CD4-positive, alpha-beta T cell treated with Interferon gamma for 1 hour (primary cell): Measurements from ENCODE around the gene ANKMY2.

Experiments
- DNase-seq: peaks from one replicate; pipeline ENCODE4 v3.0.0-alpha.2; 2020

Gene ANKMY2

DNA sequence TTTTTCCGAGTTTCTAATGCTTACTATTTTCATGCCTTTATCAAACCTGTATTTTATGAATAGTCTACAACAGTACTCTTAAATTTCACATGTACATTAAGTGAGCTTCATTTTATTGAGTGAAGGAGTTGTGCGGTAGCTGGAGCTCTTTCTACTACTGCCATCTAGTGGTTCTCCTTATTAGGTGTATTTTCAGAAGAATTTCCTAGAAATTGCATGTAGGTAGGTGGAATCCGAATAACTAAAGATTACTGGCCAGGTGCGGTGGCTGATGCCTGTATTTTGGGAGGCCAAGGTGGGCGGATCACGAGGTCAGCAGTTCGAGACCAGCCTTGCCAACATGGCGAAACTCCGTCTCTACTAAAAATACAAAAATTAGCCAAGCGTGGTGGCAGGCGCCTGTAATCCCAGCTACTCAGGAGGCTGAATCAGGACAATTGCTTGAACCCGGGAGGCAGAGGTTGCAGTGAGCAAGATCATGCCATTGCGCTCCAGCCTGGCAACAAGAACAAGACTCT is 80.6 kb downstream of the ANKMY2 start:
- no peak for DNase-seq

DNA sequence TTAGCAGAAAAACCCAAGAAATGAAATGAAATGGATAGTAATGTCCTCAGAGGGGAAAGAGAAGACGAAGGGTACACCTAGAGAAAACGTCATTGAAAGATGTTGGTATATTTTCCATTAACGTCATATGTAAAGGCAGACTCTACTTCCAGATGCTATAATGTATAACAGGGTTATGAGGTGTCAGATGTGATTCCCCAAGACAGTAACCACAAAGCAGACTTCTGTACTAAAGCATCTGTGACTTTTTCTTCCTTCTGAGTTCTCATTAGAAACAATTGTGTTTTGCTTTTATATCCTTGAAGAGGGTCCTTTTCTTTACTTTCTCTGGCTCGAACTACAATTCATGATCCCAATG is 81.6 kb downstream of the ANKMY2 start:
- DNase-seq: no peak

DNA sequence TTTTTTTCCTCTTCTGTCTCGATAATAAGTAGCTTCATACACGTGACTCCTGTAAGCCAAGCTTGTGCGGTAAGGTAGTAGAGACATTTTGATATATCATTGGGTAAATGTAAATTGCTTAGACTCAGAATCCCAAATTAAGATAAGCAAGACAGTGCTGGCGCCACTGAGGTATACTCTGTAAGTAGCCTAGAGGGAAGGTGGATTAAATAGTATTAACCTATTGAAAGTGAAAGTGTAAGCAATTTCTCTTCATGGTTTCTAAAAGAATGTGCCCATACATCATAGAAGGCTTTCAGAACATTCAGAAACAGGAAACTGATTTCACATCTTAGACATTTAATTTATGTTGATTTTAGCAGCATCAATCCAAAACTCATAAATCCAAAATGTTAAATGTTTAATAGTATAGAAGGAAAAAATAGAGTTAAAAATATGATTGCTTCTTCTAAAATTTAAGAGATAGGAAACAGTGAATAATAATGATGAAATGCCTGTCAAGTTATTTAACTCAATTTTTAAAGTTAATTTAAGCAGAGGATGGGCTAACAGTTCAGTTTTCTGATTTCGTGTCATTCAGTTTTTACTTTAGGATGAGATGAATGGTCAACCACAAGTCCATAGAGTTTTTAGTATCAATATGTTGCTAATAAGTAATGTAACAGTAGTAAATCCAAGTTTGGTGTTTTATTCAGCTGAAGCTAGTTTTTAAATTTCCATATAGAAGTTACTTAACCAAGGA is 82.1 kb downstream of the ANKMY2 start:
- no peak for DNase-seq

DNA sequence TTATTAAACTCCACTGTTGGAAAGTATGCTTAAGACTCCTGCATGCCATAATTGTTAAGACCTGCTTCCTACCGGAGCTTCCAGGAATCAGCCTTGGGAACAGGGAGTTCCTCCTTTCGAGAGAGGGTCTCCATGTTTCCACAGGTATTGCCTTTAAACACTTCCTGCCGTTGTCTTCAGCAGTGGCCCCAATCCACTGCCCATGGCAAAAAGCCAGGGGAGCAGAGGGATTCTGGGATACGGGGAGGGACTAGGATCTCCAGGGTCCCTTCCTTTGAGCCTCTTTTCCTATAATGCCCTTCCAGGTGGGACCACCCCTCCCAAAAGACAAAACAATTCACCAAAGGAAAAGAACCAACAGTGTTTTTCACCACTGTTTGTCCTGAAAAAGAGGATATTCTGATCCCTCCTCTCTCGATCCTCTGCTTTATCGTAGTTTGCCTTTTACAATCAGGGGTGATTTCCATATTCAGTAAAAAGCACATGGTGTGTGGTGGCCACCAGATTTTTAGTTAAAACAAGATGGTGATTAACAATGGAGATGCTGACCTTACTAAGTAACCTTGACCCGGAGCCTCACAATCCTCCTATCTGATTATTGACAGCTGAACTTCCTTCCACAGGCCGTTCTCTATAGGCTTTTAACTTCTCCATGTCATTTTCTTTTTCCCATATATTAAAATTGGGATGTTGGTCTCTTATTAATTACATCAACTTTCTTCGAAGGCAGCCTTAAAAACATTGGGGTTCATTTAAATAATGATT is 82.9 kb downstream of the ANKMY2 start:
- DNase-seq: no peak

DNA sequence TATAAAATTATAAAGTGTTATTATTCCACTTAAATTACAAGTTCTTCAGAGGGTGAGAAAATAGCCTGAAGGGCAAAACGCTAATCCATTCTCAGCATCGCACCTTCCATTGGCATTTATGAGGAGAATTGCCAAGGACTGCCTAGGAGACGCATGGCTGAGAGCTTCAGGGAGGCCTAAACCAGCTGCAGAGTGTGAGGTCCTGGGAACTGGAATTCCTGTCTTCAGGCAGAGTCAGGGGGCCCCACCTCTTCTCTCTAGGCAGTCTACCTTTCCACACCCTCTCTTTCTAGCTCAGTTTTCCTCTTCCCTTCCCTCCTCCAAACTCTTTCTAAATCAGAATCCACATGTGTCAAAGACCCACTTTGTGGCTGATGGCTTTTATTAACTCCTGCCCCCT is 83.6 kb downstream of the ANKMY2 start:
- DNase-seq: no peak

DNA sequence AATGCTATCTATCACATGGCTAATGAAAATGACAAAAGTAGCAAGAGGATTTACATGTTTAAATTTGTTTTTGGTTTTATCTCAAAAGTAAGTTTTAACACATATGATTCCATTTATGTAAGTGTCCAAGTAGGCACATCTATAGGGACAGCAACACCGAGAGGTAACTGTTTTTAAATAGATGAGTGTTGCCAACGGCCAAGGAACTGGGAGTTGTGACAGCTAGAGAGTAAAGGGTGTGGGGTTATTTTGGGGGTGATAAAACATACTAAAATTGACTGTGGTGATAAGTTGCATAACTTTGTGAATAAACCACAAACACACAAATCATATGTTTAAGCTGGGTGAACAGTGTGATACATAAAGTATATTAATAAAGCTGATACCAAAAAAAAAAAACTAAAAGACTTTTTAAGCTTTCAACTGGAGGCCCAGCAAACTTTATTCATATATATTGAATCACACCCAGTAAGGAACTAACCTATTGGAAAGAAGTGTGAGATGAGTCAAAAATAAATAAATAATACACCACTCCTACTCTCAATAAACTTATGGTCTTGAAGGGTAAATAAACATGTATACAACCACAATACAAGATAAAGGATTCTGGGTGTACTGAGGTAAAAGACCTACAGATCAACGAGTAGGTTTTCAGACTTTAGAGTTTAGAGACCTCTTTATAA is 85.9 kb downstream of the ANKMY2 start:
- no peak for DNase-seq

DNA sequence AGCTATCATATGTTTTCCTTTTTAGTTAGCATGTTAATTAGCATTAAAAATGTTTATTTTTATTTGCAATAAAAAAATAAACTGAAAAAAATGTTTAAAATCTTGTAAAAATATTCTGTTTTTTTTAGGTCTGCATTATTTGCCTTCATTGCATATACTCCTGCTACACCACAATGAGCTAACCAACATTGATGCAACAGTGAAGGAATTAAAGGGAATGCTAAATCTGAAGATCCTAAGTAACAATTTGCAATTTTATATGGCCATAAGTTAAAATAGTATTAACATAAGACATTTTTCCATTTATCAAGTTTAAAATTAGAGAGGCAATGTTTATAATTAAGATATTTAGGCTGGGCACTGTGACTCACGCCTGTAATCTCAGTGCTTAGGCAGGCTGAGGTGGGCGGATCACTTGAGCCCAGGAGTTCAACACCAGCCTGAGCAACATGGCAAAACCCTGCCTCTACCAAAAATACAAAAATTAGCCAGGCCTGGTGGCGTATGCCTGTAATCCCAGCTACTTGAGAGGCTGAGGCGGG is 86.7 kb downstream of the ANKMY2 start:
- no peak for DNase-seq

DNA sequence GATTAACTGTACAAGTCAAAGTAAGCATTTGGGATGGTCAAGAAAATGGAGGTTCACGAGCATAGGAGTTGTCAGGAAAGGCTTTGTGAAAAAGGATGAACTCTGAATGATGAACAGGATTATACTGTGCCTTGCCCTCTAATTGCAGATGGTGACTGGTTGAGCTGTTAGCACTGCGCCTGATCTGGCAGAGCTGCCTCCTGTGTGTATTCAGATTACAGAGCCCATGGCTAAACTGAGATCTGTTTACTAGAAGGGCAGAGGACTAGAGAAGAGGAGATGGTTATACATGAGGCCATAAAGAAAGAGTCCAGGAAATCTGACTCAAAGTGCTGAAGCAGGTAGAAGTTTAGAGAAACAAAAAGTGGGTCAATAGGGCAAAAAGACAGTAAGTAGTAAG is 89.2 kb downstream of the ANKMY2 start:
- DNase-seq: no peak

DNA sequence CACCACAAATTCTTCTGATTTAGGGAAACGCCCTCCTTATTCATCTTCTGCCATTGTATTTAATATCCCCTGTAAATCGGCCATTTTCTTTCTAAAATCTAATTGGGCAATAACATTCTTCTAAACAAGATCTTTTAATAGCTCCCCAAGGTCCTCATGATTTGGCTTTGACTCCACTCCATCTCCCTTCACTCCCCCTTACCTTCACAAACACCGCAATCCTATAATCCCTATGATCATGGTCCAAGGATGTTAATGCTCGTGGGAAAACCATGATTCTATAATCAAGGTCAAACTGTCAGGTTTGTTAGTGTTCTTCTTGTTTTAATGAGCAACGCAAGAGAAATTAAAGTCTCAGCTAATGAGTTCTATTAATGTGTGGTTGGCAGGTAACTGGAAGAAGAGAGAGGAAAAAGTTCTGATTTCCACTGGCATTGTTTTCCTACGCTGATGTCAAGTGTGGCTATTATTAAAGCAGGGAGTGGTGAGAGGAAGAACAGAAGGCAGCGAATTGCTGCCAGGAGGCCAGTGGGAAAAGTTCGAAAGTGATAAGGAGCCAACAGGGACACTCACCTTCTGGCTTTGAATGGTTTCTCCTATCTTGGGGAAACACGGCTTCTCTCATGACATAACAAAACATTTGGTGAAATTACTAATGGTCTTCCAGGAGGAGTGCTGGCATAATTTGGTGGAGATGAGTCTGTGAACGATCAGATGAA is 90.9 kb downstream of the ANKMY2 start:
- DNase-seq: no peak

DNA sequence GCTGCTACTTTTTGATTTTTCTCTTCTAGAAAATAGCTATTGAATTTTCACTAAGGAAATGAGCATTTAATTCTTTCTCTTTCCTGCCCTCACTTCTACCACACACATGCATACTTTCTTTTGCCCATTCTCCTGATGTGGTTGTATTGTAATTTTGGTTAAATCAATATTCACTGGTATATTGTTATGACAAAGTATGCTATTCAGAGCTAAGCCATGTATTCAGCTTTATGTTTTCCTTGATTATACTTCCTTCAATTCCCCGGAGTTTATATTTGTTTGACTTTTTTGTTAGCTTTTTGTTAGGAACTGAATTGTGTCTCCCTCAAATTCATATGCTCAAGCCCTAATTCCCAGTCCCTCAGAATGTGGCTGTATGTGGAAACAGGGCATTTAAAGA is 94.9 kb downstream of the ANKMY2 start:
- no peak for DNase-seq
